Measurements from ENCODE around the gene FOXL2.

The FOXL2 gene

GRCh38 chr3:138899351-138899991 is 47.5 kb downstream of the FOXL2 start:
- H3K4me3 Mint-ChIP-seq: no peak overlapping the region
- DNase-seq: no peak
- peaks cover 3% of the 10 kb centered on the region for H3K27me3 Mint-ChIP-seq (ENCODE audit: low read depth, poor library complexity)
- TF ChIP-seq CTCF (IDR thresholded peaks at IDR 0.05): no peak
- H3K27ac Mint-ChIP-seq: no peak overlapping the region
- no peaks in the 10 kb centered on the region for H3K9me3 Mint-ChIP-seq
- no peaks in the 10 kb centered on the region for H3K4me1 Mint-ChIP-seq
- no peaks in the 10 kb centered on the region for H3K36me3 Mint-ChIP-seq (ENCODE audit: low read depth)

GRCh38 chr3:138898708-138899107 is 48.2 kb downstream of the FOXL2 start:
- Mint-ChIP-seq H3K4me1 (no peaks in the 10 kb centered on the region), H3K27ac (no peak overlapping the region), H3K27me3 (ENCODE audit: low read depth, poor library complexity) (peaks cover 3% of the 10 kb centered on the region), H3K36me3 (ENCODE audit: low read depth) (no peaks in the 10 kb centered on the region), H3K4me3 (no peak overlapping the region), H3K9me3 (no peaks in the 10 kb centered on the region)
- no peak for DNase-seq
- no peak for TF ChIP-seq CTCF (IDR thresholded peaks at IDR 0.05)

GRCh38 chr3:138898301-138898700 is 48.6 kb downstream of the FOXL2 start:
- H3K9me3 Mint-ChIP-seq: no peaks in the 10 kb centered on the region
- DNase-seq: no peak
- peaks cover 3% of the 10 kb centered on the region for H3K27me3 Mint-ChIP-seq (ENCODE audit: low read depth, poor library complexity)
- H3K4me1 Mint-ChIP-seq: no peaks in the 10 kb centered on the region
- no peak overlapping the region for H3K27ac Mint-ChIP-seq
- H3K4me3 Mint-ChIP-seq: no peak overlapping the region
- TF ChIP-seq CTCF (IDR thresholded peaks at IDR 0.05): no peak
- H3K36me3 Mint-ChIP-seq (ENCODE audit: low read depth): no peaks in the 10 kb centered on the region

All from nephron progenitor cell (in vitro differentiated cells).